HK-2 (cell line): ENCODE data around the gene USH2A.

Experiments used
- DNase-seq: peaks from one replicate; pipeline ENCODE4 v3.0.0-alpha.2; 2018; ENCODE audit not compliant: unreplicated experiment

Gene USH2A

DNA sequence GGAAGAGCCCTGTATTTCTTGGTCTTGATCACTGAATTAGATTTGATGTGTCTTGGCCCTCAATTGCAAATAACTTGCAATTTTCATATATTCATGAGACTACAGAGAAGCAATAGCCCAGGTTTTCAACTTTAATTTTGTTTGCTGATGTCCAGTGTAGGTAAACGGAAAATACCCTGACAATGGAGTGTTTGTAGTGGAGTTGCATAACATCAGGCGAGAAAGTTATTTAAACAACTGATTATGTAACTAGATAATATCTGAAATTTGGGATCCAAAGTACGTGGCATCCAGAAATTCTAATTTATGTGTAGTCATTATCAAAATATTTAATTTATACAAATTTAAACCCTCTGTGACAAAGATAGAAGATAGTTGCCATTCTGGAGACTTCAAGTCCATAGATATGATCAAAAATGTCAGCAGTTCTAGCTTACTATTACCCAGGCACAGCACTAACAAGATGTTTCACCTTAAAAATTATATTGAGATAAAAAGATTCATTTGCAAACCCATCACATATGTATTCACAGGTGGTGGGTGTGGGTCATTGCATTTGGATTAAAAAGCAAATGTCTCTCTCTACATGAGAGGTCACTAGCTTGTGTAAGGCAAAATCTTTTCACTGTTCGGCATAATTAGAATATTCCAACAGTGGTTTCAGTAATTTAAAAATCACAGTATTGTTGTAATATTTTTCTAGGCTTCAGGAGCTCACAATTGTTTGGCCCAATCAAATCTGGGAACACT is 705.4 kb downstream of the USH2A start:
- no peak for DNase-seq

GRCh38 chr1:215710899-215711225 is 712.4 kb downstream of the USH2A start:
- no peak for DNase-seq

DNA sequence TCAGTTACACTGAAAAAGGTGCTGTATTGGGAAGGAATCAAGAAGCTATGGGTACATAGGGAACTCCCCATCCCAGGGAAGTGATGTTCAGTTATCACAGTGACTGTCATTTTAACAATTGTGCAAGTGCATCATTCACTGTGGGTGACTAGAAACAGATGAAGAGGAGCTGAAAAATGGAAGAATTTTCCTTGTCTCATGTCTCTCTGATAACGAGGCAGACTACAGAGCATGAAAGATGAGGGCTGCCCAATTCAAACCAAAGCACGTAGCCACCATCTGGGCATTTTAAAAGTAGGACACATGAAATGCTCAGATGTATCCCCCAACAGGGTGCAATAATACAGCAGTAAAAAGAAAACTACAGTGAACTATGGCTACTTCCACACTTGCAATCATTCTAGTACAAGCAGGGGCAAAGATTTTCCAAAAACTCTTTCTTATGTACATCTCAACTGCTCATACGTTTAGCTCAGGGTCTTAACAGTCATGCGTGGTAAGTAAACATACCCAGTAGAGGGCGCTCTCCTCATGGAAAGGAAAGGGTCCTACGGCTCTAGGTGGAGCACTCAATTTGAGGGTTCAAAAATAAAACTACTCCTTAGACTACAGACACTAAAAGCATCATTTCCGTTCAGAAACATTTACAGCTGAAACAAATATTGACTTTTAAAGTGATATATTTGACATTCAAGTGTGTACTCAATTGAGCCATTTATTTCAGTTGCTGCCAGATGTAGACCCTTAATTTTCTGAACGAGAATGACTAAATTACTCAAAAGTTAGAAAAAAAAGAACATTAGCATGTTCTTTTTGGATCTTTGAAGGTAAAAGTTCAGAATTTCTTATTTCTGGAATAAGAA is 713.0 kb downstream of the USH2A start:
- DNase-seq = peak; percentile 35

DNA sequence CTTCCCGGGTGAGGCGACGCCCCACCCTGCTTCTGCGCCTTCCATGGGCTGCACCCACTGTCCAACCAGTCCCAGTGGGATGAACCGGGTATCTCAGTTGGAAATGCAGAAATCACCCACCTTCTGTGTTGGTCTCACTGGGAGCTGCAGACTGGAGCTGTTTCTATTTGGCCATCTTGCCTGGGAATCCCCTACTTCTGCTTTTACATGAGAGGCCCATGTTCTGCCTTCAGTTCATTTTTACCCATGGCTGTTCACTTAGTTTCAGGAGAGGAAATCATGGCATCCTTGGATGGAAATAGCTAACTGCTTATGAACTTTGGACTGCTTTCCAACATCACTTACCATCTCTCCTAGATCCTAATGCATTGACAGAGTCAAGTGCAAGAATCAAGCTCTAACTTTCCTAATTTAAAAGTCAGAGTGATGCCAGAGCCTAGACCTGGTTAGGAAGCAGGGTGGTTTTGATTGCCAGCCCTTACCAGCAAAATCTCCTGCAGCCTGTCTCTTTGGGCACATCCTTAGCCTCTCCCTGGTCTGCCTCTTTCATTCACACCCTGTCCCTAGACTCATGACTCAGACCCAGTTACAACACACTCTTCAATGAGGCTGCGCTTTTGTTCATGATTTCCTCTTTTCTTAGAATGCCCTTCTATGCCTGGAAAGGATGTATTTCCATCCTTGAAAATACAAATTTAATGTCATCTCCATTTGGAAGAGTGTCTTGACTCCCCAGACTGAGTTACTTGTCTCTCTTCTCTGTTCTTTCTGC is 719.0 kb downstream of the USH2A start:
- no peak for DNase-seq

GRCh38 chr1:215682232-215682631 is 741.0 kb downstream of the USH2A start:
- DNase-seq = no peak

- DNase-seq = no peak
Observed at GRCh38 chr1:215681041-215681440, 742.2 kb downstream of the USH2A start.

DNA sequence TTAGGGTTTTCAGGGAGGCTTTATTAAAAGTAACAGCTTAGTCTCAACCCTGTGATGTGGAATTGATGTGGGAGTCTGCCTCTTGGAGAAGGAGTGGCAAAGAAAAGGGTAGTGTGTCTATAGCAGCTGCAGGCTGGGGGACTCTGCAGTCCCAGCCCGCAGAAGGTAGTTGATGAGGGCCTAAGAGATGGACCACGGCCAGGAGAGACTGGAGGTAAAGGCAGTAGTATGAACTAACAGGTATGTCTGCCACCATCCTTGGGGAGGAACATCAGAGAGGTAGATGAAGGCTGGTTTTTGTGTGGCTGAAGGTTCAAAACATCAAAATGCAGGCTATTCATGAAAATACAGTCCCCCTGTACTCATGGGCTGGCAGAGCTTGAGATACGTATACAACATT is 744.0 kb downstream of the USH2A start:
- DNase-seq = no peak

DNA sequence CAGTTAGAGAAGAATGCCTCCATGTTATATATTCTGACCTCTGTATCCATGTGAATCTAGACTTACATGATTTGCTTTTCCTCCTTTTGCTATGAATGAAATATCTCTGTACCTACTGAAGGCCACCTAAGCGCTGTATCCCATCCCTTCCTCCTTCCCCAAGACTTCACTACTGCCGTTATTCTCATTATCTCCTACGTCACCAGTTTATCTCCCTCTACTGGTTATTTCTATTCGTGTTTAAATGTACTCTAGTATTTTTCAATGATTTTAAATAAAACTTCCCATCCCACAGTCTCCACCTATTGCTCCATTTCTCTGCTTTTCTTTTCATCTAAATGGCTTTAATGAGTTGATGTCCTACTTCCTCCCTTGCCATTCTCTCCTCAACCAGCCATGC is 746.1 kb downstream of the USH2A start:
- no peak for DNase-seq

- no peak for DNase-seq
Observed at GRCh38 chr1:215673943-215674342, 749.3 kb downstream of the USH2A start.

GRCh38 chr1:215672482-215672881 is 750.8 kb downstream of the USH2A start:
- DNase-seq = no peak

GRCh38 chr1:215669806-215670491 is 753.3 kb downstream of the USH2A start:
- DNase-seq = no peak

GRCh38 chr1:215667761-215668160 is 755.5 kb downstream of the USH2A start:
- DNase-seq = no peak

- DNase-seq = peak; percentile 61
Observed at GRCh38 chr1:215665215-215665614, 758.0 kb downstream of the USH2A start.

DNA sequence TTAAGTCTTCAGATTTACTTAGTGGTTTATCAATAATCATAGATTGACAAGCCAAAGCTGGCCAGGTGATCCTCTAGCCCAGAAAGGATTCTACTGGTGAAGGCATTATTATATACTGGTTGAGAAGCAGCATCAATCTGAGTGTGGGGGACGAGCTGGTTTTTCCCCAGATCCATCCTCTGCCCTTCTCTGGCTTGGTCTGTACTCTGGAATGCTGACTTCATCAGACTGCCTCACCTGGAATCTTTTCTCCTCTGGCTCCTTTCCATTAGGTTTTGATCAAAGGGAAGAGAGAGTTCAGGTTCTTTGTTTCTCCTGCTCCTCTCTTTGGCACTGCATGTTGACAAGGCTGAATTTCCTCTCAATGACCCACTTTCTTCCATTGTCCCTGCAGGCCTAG is 762.2 kb downstream of the USH2A start:
- DNase-seq = no peak

DNA sequence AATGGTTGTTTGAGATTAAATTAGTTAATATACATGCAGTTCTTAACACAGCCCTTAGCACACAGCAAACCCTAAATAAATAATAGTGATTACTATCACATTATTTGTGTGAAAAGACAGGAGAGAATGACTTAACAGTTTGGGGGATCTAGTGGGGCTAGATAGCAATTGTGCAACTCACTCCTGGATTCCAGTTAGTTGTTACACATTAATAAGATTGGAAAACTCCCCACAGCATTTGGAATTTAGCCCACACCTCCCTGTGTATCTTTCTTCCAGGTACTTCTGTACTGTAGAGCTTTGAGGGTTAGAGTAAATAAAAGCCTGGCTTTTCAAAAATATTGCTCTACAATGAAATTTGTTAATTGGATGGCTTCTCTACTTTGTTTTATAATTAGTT is 763.0 kb downstream of the USH2A start:
- DNase-seq = no peak

GRCh38 chr1:215657047-215657446 is 766.2 kb downstream of the USH2A start:
- no peak for DNase-seq

DNA sequence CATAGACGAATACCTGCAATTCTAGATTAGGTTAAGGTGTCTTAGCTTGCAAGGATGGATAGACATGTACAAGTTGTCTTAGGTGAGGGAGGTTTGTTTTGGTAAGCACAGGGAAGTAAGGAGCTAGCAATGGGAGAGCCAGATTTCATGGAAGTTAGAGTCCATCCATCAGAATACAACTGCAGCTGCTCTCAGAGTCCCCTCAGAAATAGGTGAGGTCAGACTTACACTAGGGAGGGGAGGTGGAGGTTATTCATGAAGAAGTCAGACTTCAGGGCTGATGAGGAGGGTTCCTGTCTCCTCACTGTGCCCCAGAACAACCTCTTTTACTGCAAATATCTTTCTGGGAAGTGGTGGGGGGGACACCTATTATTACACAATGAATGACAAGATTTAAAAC is 770.9 kb downstream of the USH2A start:
- DNase-seq = no peak

DNA sequence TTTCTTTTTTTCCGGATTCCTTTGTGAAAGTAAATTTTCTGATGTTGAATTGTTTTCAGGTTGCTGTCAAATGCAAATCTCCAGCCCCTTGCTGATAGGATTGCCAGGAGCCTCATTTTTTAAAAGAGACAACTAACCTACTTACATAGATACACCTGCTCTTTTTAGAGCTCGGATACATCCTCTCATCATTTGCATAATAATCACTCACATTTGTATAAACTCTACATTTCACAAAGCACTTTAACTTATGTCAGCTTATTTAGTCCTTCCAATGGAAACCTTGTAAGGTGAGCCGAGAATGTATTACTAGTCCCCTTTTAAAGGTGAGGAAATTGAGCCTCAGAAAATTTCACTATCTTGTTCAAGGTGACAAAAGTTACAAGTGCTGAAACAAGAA is 771.4 kb downstream of the USH2A start:
- no peak for DNase-seq

GRCh38 chr1:215650446-215651149 is 772.6 kb downstream of the USH2A start:
- DNase-seq = no peak

DNA sequence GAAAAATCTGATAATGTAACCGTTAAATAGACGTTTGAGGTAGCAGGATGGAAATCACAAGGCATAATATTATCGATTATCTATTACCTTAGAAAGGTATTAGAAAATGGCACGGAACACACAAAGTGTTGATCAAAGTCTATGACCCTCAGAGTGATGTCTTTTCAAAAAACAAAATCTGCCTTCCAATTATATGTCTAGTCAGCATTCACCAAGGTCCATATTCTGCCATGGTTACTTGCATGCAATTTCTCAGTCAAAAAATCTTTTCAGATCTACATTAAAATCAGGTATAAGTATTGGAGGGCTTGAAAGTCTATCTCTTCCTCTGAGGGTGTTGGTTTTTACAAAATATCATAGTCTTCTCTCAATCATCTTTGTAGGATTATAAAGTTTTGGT is 774.3 kb downstream of the USH2A start:
- DNase-seq = no peak

GRCh38 chr1:215647738-215648137 is 775.5 kb downstream of the USH2A start:
- DNase-seq = no peak
